GM21737 (cell line): ENCODE data around the gene UBE2G2.
A peak's percentile ranks its signal among the peaks of the same experiment; 100 is the strongest.
"Not testable (repeated sequence)": the region's sequence is repeated elsewhere in the genome, so short reads cannot be mapped to it uniquely, and the experiment has no call there.

Experiments
- ATAC-seq: cut with Tn5 transposase; IDR thresholded peaks from one replicate; pipeline ENCODE4 v1.9.1; 2021; ENCODE audit warnings: mild to moderate bottlenecking, moderate library complexity; ENCODE audit not compliant: unreplicated experiment

Gene UBE2G2

GRCh38 chr21:44836666-44837471, 35.2 kb upstream of the UBE2G2 start:
- no peak for ATAC-seq

GRCh38 chr21:44836349-44836665, 34.7 kb upstream of the UBE2G2 start:
- no peak for ATAC-seq

GRCh38 chr21:44835647-44835973, 34.0 kb upstream of the UBE2G2 start:
- ATAC-seq: no peak

GRCh38 chr21:44834951-44835646, 33.5 kb upstream of the UBE2G2 start:
- no peak for ATAC-seq

GRCh38 chr21:44834231-44834950, 32.8 kb upstream of the UBE2G2 start:
- ATAC-seq: no peak

- no peak for ATAC-seq
These were observed 32.0 kb upstream of the UBE2G2 start for GRCh38 chr21:44833663-44834062.

GRCh38 chr21:44832516-44833255, 31.1 kb upstream of the UBE2G2 start:
- ATAC-seq: not testable (repeated sequence)

- no peak for ATAC-seq
These were observed 29.7 kb upstream of the UBE2G2 start for GRCh38 chr21:44831227-44831860.

GRCh38 chr21:44829507-44830092, 28.0 kb upstream of the UBE2G2 start:
- no peak for ATAC-seq

GRCh38 chr21:44828362-44829056, 26.9 kb upstream of the UBE2G2 start:
- ATAC-seq: no peak

GRCh38 chr21:44823179-44823660, 21.6 kb upstream of the UBE2G2 start:
- ATAC-seq: no peak

- ATAC-seq: no peak
These were observed 21.0 kb upstream of the UBE2G2 start for GRCh38 chr21:44822484-44823178.

- ATAC-seq: no peak
These were observed 19.2 kb upstream of the UBE2G2 start for GRCh38 chr21:44820851-44821250.

GRCh38 chr21:44819283-44820243, 17.9 kb upstream of the UBE2G2 start:
- no peak for ATAC-seq

- ATAC-seq: no peak
These were observed 17.0 kb upstream of the UBE2G2 start for GRCh38 chr21:44818640-44819011.

GRCh38 chr21:44817914-44818639, 16.5 kb upstream of the UBE2G2 start, which contains the start of gene SUMO3:
Gene SUMO3 (minus strand): TSS chr21:44818062. CDS start chr21:44817968, 94 bp downstream.
- peak; percentile 50 for ATAC-seq

- peak; percentile 67 for ATAC-seq
These were observed 15.9 kb upstream of the UBE2G2 start for GRCh38 chr21:44817506-44817880.
